Activated gamma-delta T cell treated with anti-CD3 and anti-CD28 coated beads, Interleukin-2, amount 50 U/mL, for 16 hours (primary cell): ENCODE data around the gene SLC9A8.
A peak's percentile ranks its signal among the peaks of the same experiment; 100 is the strongest.

Experiments used
- DNase-seq: peaks from one replicate; pipeline ENCODE4 v3.0.0-alpha.2; 2020; ENCODE audit warnings: low read depth

The SLC9A8 gene

GRCh38 chr20:49786668-49787370 is 25.8 kb upstream of the SLC9A8 start:
- no peak for DNase-seq

- DNase-seq, result no peak
Measured at GRCh38 chr20:49787371-49788357, 25.0 kb upstream of the SLC9A8 start.

- DNase-seq, result no peak
Measured at GRCh38 chr20:49790077-49790798, 22.4 kb upstream of the SLC9A8 start.

- no peak for DNase-seq
Measured at GRCh38 chr20:49791165-49791564, 21.5 kb upstream of the SLC9A8 start.

- no peak for DNase-seq
Measured at GRCh38 chr20:49792006-49792405, 20.6 kb upstream of the SLC9A8 start.

GRCh38 chr20:49792611-49793010 is 20.0 kb upstream of the SLC9A8 start:
- DNase-seq, result no peak

- DNase-seq, result no peak
Measured at GRCh38 chr20:49794336-49795134, 18.1 kb upstream of the SLC9A8 start.

- no peak for DNase-seq
Measured at GRCh38 chr20:49795135-49795424, 17.5 kb upstream of the SLC9A8 start.

GRCh38 chr20:49796600-49797343 is 15.9 kb upstream of the SLC9A8 start:
- DNase-seq, result no peak

- DNase-seq, result no peak
Measured at GRCh38 chr20:49797344-49797615, 15.3 kb upstream of the SLC9A8 start.

GRCh38 chr20:49798718-49799117 is 13.9 kb upstream of the SLC9A8 start:
- DNase-seq, result no peak

GRCh38 chr20:49799698-49800097 is 12.9 kb upstream of the SLC9A8 start:
- DNase-seq, result no peak

GRCh38 chr20:49803418-49803817 is 9.2 kb upstream of the SLC9A8 start:
- no peak for DNase-seq

GRCh38 chr20:49804364-49804763 is 8.3 kb upstream of the SLC9A8 start:
- DNase-seq, result no peak

- peak; percentile 44 for DNase-seq
Measured at GRCh38 chr20:49805224-49805876, 7.3 kb upstream of the SLC9A8 start.

- DNase-seq, result no peak
Measured at GRCh38 chr20:49808753-49809152, 3.9 kb upstream of the SLC9A8 start.

- DNase-seq, result no peak
Measured at GRCh38 chr20:49809803-49810359, 2.7 kb upstream of the SLC9A8 start.

GRCh38 chr20:49810491-49811190 is 2.0 kb upstream of the SLC9A8 start:
- DNase-seq, result no peak

- no peak for DNase-seq
Measured at GRCh38 chr20:49811825-49812506, 662 bp upstream of the SLC9A8 start.
